PC-3 (cell line): ENCODE measurements around the gene GRIK1. TPM values are rescaled to one million over a fixed set of nuclear protein-coding genes. Genes with fewer than 3 reads are reported as not detected.

Experiments
- ATAC-seq: fragments of 200-7000 bp; cut with Tn5 transposase; 2 replicates; pipeline ENCODE4 v1.9.1; 2020; ENCODE audit warnings: mild to moderate bottlenecking, moderate library complexity
- BruUV-seq: library from RNA; stranded (reverse); fragments of 400-500 nt; replicated peaks from 2 replicates; lab custom pipeline; 2021; lab: Mats Ljungman, UMichigan
- CTCF ChIA-PET: fragments of 300-600 bp; sonication (Branson Sonifier 250); formaldehyde crosslinking; loops from one replicate; lab custom pipeline; 2022; ENCODE audit warnings: antibody characterized with exemption; lab: Charles Lee
- POLR2A ChIA-PET: fragments of 300-600 bp; sonication (Branson Sonifier 250); formaldehyde crosslinking; loops from one replicate; lab custom pipeline; 2022; ENCODE audit warnings: antibody characterized with exemption; ENCODE audit not compliant: unreplicated experiment; lab: Charles Lee
- DNase-seq: peaks from one replicate; pipeline ENCODE4 v3.0.0-alpha.2; 2015
- H2AFZ ChIP-seq: fragments of 300-600 bp; sonication (generic); 2 replicates; pipeline ENCODE4 v1.6.0; 2016; ENCODE audit warnings: antibody characterized with exemption, low read length
- H3F3A ChIP-seq: fragments of 300-600 bp; sonication (generic); one replicate; pipeline ENCODE4 v1.6.0; 2017; ENCODE audit warnings: antibody characterized with exemption, low read length, control low read depth, mild to moderate bottlenecking; ENCODE audit not compliant: unreplicated experiment
- H3K27ac ChIP-seq: fragments of 300-600 bp; sonication (generic); 2 replicates; pipeline ENCODE4 v1.5.1; 2016; ENCODE audit warnings: mild to moderate bottlenecking, low read length
- H3K27me3 ChIP-seq: fragments of 300-600 bp; sonication (generic); 2 replicates; pipeline ENCODE4 v1.6.1; 2016; ENCODE audit warnings: low read length, mixed read lengths
- H3K36me3 ChIP-seq: fragments of 300-600 bp; sonication (generic); 2 replicates; pipeline ENCODE4 v1.6.1; 2016; ENCODE audit warnings: low read depth, mixed run types, low read length, mixed read lengths
- H3K4me1 ChIP-seq: fragments of 300-600 bp; sonication (generic); 2 replicates; pipeline ENCODE4 v1.5.1; 2016; ENCODE audit warnings: low read length; ENCODE audit not compliant: insufficient read depth
- H3K4me2 ChIP-seq: fragments of 300-600 bp; sonication (generic); 2 replicates; pipeline ENCODE4 v1.6.0; 2016; ENCODE audit warnings: low read length
- H3K4me3 ChIP-seq: fragments of 300-600 bp; sonication (generic); 2 replicates; pipeline ENCODE4 v1.5.1; 2016; ENCODE audit warnings: mild to moderate bottlenecking, low read length, mixed read lengths
- H3K79me2 ChIP-seq: fragments of 300-600 bp; sonication (generic); 2 replicates; pipeline ENCODE4 v1.6.1; 2017; ENCODE audit warnings: low read length, mixed read lengths
- H3K9ac ChIP-seq: fragments of 300-600 bp; sonication (generic); 2 replicates; pipeline ENCODE4 v1.6.0; 2016; ENCODE audit warnings: mild to moderate bottlenecking, low read length
- H3K9me2 ChIP-seq: fragments of 300-600 bp; sonication (generic); replicated peaks from 2 replicates; pipeline ENCODE4 v1.6.1; 2016; ENCODE audit warnings: mixed run types, low read length, mixed read lengths
- H3K9me3 ChIP-seq: fragments of 300-600 bp; sonication (generic); 2 replicates; pipeline ENCODE4 v1.6.1; 2016; ENCODE audit warnings: low read length, mixed read lengths
- H4K20me1 ChIP-seq: fragments of 300-600 bp; sonication (generic); 2 replicates; pipeline ENCODE4 v1.6.1; 2016; ENCODE audit warnings: low read length, mixed read lengths
- CTCF ChIP-seq: fragments of 300-600 bp; sonication (generic); conservative IDR thresholded peaks from 2 replicates; pipeline ENCODE4 v1.5.1; 2017; ENCODE audit warnings: antibody characterized with exemption, low read depth, mild to moderate bottlenecking, low read length
- EZH2 ChIP-seq: fragments of 300-600 bp; sonication (generic); IDR thresholded peaks from one replicate; pipeline ENCODE4 v1.6.1; 2017; ENCODE audit warnings: antibody characterized with exemption, mild to moderate bottlenecking, low read length; ENCODE audit not compliant: unreplicated experiment
- EZH2phosphoT487 ChIP-seq: fragments of 300-600 bp; sonication (generic); IDR thresholded peaks from 2 replicates; pipeline ENCODE4 v1.6.1; 2018; ENCODE audit warnings: mild to moderate bottlenecking, antibody characterized with exemption, low read length, borderline replicate concordance
- intact Hi-C: fragments of 100-400 bp; cut with micrococcal nuclease; formaldehyde crosslinking; loops from 2 replicates; pipeline ENCODE4 v1.9.0; 2023
- total RNA-seq: library from RNA; depleted of rRNA; stranded (reverse); fragments of >200 nt; gene quantifications from 2 replicates; pipeline ENCODE4 v1.2.3, GENCODE V29; 2014

Gene GRIK1
- total RNA-seq, 1 experiment from 2014 or later, result not detected

- no peak overlapping the region for H3K9ac ChIP-seq
- ChIA-PET CTCF (no interaction called here), POLR2A (no interaction called here)
- H4K20me1 ChIP-seq, result no peaks in the 10 kb centered on the region
- H3K27ac ChIP-seq, result no peak overlapping the region
- H3K4me3 ChIP-seq, result no peak overlapping the region
- H3K9me2 ChIP-seq, result no peaks in the 10 kb centered on the region
- no peaks in the 10 kb centered on the region for H3K79me2 ChIP-seq
- intact Hi-C loops, result no loop called here
- H3K4me1 ChIP-seq, result no peaks in the 10 kb centered on the region
- H3K27me3 ChIP-seq, result peaks cover 34% of the 10 kb centered on the region
- no peak overlapping the region for H3K4me2 ChIP-seq
- H3K9me3 ChIP-seq, result no peaks in the 10 kb centered on the region
- DNase-seq (no peak), ATAC-seq (no peak)
- H3K36me3 ChIP-seq, result no peaks in the 10 kb centered on the region
- no peak overlapping the region for H2AFZ ChIP-seq
- TF ChIP-seq EZH2phosphoT487, result no peak
- no peak for TF ChIP-seq EZH2
- TF ChIP-seq CTCF, result no peak
- BruUV-seq, result no TSS peak
- H3F3A ChIP-seq, result no peaks in the 10 kb centered on the region
These were observed 131.6 kb downstream of the GRIK1 start for GRCh38 chr21:29808153-29808552.

DNA sequence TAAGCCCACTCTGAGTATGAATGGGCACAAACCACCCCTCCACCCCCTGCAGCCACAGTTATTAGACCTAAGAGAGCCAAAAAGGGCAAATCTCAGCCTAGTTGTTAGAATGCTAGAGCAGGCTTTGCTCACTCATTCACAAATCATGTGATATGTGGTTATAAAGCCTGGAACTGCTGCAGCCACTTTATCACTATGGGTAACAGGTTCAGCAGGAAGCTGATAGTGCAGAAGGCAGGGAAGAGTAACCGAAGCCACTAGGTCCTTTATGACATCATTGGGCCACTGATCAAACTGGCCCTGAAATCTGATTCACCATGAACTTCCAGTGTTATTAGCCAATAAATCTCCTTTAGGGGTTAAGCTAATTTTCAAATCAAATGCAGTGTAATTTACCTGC, 134.7 kb downstream of the GRIK1 start:
- no peaks in the 10 kb centered on the region for H3F3A ChIP-seq
- no TSS peak for BruUV-seq
- ChIA-PET POLR2A (no interaction called here), CTCF (interaction anchor here (0.6 kb wide), 1 partner anchor 670 kb away, joined by 3 read pairs; no protein-coding TSS in a partner anchor)
- no peak overlapping the region for H3K9ac ChIP-seq
- H3K4me1 ChIP-seq, result no peaks in the 10 kb centered on the region
- H2AFZ ChIP-seq, result no peak overlapping the region
- H3K36me3 ChIP-seq, result no peaks in the 10 kb centered on the region
- no peak overlapping the region for H3K4me3 ChIP-seq
- no peak overlapping the region for H3K4me2 ChIP-seq
- intact Hi-C loops, result no loop called here
- H4K20me1 ChIP-seq, result no peaks in the 10 kb centered on the region
- no peak overlapping the region for H3K27ac ChIP-seq
- DNase-seq (no peak), ATAC-seq (no peak)
- no peak for TF ChIP-seq EZH2
- no peak for TF ChIP-seq EZH2phosphoT487
- no peak for TF ChIP-seq CTCF
- H3K27me3 ChIP-seq, result peaks cover 34% of the 10 kb centered on the region
- H3K9me2 ChIP-seq, result no peaks in the 10 kb centered on the region
- H3K79me2 ChIP-seq, result no peaks in the 10 kb centered on the region
- no peaks in the 10 kb centered on the region for H3K9me3 ChIP-seq

- intact Hi-C loops, result no loop called here
- Histone ChIP-seq H3F3A (no peaks in the 10 kb centered on the region), H3K27ac (no peak overlapping the region), H3K9me3 (no peaks in the 10 kb centered on the region), H3K9ac (no peak overlapping the region), H3K79me2 (no peaks in the 10 kb centered on the region), H2AFZ (no peak overlapping the region), H3K4me3 (no peak overlapping the region), H3K4me2 (no peak overlapping the region), H3K27me3 (peaks cover 51% of the 10 kb centered on the region), H4K20me1 (no peaks in the 10 kb centered on the region), H3K36me3 (no peaks in the 10 kb centered on the region), H3K9me2 (no peaks in the 10 kb centered on the region), H3K4me1 (no peaks in the 10 kb centered on the region)
- DNase-seq (no peak), ATAC-seq (no peak)
- ChIA-PET CTCF (no interaction called here), POLR2A (no interaction called here)
- TF ChIP-seq EZH2 (no peak), CTCF (no peak), EZH2phosphoT487 (no peak)
- no TSS peak for BruUV-seq
These were observed 136.6 kb downstream of the GRIK1 start for GRCh38 chr21:29803191-29803590.
